Activated CD4-positive, CD25-positive, alpha-beta regulatory T cell treated with anti-CD3 and anti-CD28 coated beads, Interleukin-2, amount 50 U/mL, for 24 hours (primary cell): Measurements from ENCODE around the gene TIAM1.

ENCODE experiments used
- ATAC-seq, 2 donors: fragments of 150-1000 bp; cut with Tn5 transposase; one replicate each; pipeline ENCODE4 v1.10.0; 2021; ENCODE audit warnings: mild to moderate bottlenecking in 1 of 2, moderate library complexity in 1 of 2

Gene TIAM1

DNA sequence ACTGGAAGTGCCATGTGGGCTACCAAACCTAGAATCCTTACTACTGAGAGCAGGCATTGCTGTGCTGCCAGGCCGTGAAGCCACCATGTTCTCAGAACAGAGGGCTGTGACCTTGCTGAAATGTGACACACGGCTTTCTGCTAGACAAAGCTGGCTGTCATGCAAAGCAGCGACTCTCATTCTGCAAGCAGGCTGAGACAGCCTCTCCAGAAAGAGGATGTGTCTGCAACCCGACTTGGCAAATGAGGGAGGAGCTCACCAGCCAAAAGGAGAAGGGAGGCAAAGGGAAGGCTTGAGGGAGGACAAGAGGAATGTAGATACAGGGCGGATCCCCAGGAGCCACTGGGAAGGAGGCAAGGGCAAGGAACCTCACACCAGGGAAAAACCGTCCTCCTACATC, 220.1 kb downstream of the TIAM1 start:
- no peak for ATAC-seq

DNA sequence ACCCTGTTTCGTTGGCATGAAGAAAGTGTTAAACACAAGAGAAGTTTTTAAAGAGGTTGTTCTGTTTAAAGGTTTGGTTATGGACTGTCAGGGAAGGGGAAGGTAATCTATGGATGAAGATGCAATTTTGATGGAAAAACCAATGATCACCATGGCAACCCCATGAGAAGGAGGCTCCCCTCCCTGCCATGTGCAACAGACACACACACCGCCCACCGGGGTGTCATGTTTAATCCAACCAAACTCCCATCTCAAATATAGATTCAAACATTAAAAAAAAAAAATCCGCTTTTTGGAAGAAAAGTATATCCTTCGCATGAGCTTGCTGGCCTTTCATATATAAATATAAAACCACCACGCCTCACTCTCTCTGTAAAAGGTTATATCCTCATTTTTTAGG, 224.9 kb downstream of the TIAM1 start:
- no peak for ATAC-seq

DNA sequence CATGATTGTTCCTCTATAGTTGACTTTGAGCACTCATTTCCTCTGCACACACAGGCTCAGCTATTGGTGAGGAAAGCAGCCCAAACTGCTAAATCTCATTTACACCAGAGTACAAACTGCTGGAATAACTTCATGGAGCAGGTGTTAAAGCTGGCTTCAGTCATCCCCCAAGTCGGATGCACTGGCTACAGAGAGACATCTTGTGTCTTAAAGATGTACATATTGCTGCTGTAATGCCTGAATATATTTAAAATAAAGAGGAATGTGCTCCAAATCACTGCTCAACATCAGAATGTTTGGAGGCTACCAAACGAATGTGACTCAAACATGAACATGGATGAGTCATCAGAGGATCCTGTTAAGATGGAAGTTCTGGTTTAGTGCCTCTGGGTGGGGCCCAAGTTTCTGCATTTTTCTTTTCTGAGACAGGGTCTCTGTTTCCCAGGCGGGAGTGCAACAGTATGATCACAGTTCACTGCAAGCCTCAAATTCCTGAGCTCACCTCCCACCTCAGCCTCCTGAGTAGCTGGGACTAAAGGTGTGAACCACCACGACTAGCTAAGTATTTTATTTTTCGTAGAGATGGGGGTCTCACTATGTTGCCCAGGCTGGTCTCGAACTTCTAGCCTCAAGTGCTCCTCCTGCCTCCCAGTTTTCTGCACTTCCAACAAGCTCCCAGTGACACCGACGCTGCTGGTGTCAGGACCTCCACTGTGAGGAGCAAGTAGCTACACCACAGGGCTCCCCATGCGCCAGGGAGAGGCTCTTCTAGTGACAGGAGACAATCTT, 226.7 kb downstream of the TIAM1 start:
- ATAC-seq: peak; percentile 81 to 83

DNA sequence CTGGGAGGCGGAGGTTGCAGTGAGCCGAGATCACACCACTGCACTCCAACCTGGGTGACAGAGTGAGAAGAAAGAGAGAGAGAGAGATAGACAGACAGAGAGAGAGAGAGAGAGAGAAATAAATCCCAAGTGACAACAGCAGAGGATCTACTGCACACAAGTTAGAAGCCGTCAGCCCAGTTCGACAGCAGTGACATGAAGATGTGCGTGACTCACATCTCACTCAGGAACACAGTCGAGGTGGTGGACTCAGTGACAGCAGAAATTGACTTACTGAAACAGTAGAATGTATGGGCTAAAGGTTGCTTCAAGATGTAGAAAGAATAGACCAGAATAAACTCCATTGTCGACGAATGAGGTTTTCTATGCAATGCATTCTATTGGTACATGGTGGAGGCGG, 228.8 kb downstream of the TIAM1 start:
- ATAC-seq: no peak

DNA sequence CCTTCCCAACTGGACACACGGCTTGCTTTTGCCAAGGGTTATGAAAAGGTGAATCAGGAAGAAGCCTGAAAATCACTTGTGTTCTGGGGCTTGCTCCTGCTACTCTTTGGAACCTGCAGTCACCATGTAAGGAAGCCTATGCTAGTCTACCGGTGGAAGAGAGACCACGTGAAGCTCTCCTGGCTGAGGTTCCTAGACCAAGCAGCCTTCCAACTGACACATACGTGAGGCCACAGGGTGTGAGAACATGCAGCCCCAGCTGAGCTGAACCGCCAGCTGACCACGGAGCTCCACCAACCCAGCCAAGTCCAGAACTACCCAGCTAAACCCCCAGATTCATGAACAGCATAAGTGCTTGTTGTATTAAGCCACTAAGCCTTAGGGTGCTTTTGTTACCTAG, 233.0 kb downstream of the TIAM1 start:
- no peak for ATAC-seq

DNA sequence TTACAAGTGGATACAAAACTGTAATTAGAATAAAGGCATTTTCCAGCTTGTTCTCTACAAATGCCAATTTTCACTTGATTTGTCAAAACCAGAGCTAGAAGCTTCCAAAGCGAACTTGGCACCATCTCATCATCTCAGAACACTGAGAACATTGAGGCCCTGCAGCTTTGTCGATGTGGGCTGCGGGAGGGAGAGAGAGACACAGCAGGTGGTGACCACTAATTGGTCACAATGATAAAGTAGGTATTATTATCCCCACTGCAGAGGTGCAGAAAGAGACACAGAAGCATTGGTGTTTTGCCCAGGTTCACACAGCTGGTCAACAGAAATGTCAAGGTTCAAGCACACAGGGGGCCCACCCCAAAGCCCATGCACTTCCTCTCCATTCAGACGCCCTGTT, 233.6 kb downstream of the TIAM1 start:
- ATAC-seq: no peak

DNA sequence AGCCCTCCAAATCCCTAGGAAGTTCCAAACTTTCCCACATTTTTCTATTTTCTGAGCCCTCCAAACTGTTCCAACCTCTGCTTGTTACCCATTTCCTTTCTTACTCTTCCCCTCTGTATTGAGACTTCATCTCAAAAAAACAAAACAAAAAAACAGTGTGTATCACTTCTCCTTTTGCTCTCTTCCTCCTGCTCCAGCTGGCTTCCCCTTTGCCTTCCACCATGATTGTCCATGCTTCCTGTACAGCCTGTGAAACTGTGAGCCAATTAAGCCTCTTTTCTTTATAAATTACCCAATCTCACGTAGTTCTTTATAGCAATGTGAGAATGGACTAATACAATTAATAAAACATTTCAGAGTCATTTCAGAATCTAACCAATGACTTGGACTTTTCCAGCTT, 236.2 kb downstream of the TIAM1 start:
- no peak for ATAC-seq

DNA sequence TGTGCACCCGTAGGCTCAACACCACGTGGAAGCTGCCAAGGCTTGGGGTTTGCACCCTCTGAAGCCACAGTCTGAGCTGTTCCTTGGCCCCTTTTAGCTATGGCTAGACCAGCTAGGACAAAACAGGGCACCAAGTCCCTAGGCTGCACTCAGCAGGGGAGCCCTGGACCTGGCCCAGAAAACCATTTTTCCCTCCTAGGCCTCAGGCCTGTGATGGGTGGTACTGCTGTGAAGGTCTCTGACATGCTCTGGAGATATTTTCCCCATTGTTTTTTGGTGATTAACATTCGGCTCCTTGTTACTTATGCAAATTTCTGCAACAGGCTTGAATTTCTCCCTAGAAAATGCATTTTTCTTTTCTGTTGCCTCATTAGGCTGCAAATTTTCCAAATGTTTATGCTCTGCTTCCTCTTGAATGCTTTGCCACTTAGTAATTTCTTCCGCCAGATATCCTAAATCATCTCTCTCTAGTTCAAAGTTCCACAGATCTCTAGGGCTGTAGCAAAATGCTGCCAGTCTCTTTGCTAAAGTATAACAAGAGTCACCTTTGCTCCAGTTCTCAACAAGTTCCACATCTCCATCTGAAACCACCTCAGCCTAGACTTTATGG, 236.8 kb downstream of the TIAM1 start:
- ATAC-seq: no peak

DNA sequence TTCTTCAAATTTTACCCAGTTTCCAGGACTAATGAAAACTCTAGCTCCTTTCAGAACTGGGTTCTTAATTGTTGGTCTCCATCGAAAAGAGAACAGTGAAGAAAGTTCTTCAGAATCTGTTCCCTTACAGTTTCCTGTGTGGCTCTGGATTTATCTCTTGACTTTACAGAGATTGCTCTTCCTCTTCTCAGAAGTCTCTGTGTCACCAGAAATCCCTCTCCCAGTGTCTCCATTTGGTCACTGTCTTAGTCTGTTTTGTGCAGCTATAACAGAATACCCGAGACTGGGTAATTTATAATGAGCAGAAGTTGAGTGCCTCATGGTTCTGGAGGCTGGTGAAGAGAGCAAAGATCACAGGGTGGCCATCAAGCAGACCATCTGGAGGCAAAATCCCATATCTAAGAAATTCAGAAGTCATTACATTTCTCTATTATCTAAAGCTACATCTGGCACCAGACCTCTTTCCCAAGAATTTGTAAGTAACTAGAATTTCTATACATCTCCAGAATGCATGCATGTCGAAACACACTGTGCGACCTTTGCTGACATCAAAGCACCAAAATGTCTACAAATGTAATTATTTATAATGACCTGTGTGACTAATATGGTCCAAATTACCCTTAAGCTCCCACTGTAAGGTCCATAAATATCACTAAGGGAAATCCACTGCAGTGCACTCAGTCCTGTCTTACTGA, 240.3 kb downstream of the TIAM1 start:
- ATAC-seq: no peak

DNA sequence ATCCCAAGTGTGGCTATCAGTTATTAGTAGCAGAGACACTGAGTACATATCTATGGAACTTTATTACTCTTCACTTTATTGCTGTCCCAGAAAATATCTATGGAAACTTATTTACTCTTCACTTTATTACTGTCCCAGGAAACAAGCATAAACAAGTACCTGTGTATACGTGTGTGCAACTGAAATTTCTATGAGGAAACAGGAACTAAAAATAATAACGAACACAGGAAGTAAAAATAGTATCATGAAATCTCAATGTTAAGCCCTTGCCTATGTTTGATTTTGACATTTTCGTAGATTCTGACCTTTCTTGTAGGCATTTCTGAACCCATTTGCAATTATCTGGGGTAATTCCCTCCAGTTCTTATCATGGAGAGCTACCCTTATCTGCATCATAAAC, 240.9 kb downstream of the TIAM1 start:
- ATAC-seq: no peak

DNA sequence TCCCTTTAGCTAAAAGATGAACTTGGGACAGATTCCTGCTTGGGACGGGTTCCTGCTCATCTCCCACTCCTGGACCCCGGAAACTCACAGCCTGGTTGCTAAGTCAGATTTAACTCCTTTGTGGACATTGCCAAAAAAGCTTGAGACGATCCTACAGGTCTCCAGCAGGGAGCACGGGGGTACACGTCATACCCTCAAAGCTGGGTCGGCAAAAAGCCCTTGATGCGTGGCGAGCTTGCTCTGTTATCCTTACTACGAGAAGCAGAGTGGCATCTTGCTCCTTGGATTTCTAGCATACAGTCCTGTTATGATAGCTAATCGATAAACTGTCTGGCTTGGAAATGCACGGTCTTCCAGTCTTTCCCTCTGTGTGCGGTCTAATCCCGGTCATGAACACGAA, 244.9 kb downstream of the TIAM1 start:
- ATAC-seq: no peak

DNA sequence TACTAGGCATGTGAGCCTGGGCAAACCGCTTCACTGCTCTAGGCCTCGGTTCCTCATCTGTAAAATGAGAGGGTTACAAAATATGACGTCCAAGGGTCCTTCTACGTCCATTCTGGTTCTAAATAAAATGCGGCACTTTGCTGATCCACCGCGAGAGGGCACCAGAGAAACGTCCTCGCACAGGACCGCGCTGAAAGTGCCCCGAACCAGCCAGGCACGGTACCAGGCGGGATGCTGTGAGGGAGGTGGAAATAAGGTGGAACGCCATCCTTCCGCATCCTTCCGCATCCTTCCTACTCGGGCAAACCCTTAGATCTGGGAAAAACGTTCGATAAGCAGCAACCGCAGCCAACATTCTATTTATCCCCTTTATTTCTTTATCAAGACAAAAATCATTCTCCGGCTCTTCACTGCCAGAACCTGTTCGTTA, 245.5 kb downstream of the TIAM1 start:
- peak; percentile 73 to 83 for ATAC-seq

DNA sequence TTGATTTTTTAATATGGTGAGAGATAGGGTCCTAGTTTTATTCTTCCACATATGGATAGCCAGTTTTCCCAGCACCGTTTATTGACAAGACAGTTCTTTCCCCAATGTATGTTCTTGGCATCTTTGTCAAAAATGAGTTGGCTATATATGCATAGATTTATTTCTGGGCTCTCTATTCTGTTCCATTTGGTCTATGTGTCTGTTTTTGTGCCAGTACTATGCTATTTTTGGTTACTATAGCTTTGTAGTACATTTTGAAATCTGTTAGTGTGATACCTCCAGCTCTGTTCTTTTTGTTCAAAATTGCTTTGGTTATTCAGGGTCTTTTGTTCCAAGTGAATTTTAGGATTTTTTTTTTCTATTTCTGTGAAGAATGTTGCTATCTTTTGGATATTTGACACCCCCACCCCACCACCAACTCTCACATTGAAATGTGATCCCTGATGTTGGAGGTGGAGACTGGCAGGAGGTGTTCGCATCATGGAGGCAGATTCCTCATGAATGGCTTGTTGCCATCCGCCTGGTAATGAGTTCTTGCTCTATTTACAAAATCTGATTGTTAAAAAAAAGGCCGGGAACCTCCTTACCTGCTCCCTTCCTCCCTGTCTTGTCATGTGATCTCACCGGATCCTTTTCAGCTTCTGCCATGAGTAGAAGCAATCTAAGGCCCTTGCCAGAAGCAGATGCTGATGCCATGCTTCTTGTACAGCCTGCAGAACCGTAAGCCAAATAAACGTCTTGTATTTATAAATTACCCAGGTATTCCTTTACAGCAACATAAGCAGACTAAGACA, 251.0 kb downstream of the TIAM1 start:
- ATAC-seq: no peak

DNA sequence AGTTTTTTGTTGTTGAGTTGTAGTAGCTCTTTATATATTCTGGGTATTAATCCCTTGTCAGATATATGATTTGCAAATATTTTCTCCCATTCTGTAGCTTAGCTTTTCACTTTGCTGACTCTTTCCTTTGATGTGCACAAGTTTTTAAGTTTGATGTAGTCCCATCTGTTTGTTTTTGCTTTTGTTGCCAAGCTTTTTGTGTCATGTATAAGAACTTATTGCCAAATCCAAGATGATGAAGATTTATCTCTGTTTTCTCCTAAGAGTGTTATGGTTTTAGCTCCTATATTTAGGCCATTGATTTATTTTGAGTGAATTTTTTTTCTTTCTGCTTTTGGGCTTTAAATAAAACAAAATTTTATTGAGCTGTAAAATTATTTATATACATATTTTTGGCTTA, 253.7 kb downstream of the TIAM1 start:
- ATAC-seq: no peak

DNA sequence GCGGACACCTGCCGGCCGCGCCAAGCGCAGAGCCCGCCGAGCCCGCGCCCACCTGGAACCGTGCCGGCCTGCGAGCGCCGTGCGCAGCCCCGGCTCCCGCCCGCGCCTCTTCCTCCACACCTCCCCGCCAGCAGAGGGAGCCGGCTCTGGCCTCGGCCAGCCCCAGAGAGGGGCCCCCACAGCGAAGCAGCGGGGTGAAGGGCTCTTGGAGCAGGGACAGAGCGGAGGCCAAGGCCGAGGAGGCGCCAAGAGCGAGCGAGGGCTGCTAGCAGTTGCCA, 255.6 kb downstream of the TIAM1 start:
- no peak for ATAC-seq

DNA sequence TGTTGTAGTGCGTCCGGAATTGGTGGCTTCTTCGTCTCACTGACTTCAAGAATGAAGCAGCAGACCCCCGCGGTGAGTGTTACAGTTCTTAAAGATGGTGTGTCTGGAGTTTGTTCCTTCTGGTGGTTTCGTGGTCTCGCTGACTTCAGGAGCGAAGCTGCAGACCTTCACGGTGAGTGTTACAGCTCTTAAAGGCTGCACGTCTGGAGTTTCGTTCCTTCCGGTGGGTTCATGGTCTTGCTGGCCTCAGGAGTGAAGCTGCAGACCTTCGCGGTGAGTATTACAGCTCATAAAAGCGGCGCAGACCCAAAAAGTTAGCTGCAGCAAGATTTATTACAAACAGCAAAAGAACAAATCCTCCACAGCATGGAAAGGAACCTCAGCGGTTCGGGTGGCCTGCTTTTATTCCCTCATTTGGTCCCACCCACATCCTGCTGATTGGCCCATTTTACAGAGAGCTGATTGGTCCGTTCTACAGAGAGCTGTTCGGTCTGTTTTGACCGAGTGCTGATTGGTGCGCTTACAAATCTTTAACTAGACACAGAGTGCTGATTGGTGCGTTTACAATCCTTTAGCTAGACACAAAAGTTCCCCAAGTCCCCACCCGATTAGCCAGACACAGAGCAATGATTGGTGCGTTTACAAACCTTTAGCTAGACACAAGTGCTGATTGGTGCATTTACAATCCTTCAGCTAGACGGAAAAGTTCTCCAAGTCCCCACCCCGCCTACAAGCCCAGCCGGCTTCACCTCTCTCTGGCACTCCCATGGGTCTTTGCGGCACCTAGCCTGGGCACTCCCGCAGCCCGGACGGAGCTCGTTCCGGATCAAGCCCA, 256.2 kb downstream of the TIAM1 start:
- no peak for ATAC-seq

DNA sequence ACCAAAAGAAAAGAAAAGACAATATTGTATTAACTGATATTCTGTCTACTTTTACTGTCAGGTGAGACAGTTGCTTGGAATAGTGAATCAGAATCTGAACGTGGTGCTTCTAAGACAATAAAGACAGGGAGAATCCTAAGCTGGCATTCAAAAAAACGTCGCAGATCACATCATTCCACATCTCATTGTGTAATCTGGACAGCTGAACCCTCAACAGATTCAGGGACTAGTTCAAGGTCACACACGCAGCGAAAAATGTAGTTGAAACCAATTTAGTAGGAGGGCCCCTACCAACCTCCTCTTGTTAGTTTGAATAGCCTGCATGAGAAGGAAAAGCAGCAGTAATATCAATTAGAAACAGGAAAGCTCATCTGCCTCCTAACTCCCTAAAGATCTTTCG, 259.4 kb downstream of the TIAM1 start:
- no peak for ATAC-seq

DNA sequence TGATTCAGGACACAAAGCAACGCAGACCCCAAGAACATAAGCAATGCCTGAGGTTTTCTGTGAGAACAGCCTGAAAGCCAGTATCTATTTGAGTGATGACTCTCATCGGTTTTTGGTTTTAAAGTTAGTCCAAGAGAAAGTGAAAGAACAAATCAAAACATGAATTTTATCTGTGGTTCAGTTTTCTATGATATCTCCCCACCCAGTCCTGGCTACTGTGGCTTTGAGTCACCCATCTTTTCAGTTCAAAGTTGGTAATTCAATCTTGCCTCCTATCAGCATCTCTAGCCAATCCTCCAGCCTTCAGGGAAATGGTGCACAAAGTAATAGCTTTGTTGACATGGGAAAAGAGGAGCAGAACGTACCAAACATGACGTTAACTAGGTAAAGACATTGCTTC, 265.3 kb downstream of the TIAM1 start:
- ATAC-seq: peak; percentile 60 to 77

DNA sequence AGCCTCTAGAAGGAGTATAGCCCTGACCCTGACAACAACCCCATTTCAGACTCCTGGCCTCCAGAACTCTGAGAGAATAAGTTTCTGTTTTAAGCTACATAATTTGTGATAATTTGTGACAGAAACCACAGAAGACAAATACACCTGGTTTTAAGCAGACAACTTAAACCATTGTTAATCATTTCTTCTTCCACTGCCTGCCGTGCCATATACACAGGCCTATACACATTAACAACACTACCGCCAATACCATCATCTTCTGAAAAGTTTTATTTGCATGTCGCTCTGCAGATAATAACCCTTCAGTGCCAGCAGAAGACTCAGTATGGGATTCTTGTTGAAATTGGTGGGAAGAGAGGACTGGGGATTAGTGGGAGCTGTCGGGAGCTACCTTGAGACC, 265.8 kb downstream of the TIAM1 start:
- no peak for ATAC-seq

DNA sequence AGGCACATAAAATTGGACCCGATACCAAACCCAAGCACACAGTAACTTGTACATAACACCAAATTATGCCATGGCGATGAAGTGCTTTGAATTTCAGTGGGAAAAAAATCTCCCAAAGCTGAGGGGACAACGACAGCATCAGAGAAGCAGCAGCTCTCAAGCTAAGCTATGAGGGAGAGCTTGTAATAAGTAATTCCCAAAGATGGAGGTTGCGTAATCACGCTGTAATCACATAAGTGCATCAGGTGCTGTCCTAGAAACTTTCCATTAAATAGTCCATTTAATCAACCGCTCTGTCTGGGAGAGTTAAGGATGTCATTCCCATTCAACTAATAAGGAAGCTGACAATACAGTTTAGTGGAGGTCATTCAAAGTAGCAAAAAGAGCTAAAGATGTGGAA, 268.2 kb downstream of the TIAM1 start:
- ATAC-seq: no peak

DNA sequence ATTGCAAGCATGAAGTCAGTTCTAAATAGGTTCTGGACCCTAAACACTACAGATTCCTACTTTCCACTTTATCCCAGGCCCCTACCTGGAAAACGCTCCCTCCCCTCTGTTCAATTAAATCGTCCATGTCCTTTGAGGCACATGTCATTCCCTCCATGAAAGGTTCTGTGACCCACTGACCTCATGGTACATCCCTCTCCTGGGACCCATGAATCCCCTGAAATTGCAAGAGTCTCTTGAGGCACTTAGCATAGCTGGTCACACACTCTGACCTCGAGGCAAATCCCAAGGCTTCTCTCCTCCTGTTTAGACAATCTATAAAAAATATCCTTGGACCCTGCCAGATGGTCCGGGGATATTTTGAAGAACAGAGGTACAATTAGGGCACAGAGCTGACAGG, 271.5 kb downstream of the TIAM1 start:
- ATAC-seq: no peak
